ENCODE measurements around the gene TUBB3. TPM values are rescaled to one million over a fixed set of nuclear protein-coding genes. Genes with fewer than 3 reads are reported as not detected.

The TUBB3 gene
- total and polyA plus RNA-seq, 2 of the 8 experiments (the other 6 are each of a cell fraction or from before 2014, with no cell fraction given), result 275 to 393 TPM

DNA sequence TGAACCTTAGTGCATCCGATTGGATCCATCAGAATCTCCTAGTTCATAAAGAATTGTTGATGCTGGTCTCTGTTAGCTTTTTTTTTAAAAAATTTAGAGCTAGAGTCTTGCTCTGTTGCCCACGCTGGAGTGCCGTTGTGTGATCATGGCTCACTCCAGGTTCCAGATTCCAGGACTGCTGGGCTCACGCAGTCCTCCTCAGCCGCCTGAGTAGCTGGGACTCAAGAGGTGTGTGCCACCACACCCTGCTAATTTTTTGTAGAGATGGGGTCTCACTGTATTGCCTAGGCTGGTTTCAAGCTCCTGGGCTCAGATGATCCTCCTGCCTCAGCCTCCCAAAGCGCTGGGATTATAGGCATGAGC is 41.8 kb upstream of the TUBB3 start:
- DNase-seq (ENCODE audit: low read depth in 1 of 2, low spot score in 2 of 2), result no peak
- H4K91ac ChIP-seq (replicated peaks; ENCODE audit: insufficient read length, low read length), result no peak overlapping the region
- H3K4me1 ChIP-seq (replicated peaks in 1 of 4; ENCODE audit: control insufficient read depth in 3 of 4, insufficient read depth in 4 of 4, low read length in 3 of 4), result no peaks in the 10 kb centered on the region
- WGBS, 2 experiments (ENCODE audit: extremely low coverage in 1 of 2, insufficient coverage in 1 of 2, insufficient read length in 1 of 2, insufficient replicate concordance in 2 of 2, low coverage in 1 of 2, low lambda C conversion rate in 2 of 2, missing lambda C conversion rate in 1 of 2), result 94% methylated on average over 6 of the region's 6 CpGs; no CpG with 5 or more reads in 1 of the 2 experiments
- peaks cover 0 to 14% of the 10 kb centered on the region in 2 experiments for H4K20me1 ChIP-seq (replicated peaks in 1 of 2; ENCODE audit: control insufficient read depth in 1 of 2, insufficient read depth in 2 of 2, low read length in 2 of 2)
- no peak overlapping the region for H2AK5ac ChIP-seq (ENCODE audit: low read depth, low read length)
- H3K56ac ChIP-seq (replicated peaks; ENCODE audit: insufficient read length, low read depth, low read length), result no peak overlapping the region
- no peak for FAIRE-seq
- H2BK12ac ChIP-seq (ENCODE audit: low read depth, low read length), result no peak overlapping the region
- H2BK120ac ChIP-seq (replicated peaks; ENCODE audit: low read depth, low read length), result no peak overlapping the region
- no peak overlapping the region for H3K4me2 ChIP-seq (ENCODE audit: insufficient read depth in 1 of 2, low read depth in 2 of 2, low read length in 2 of 2)
- no peak overlapping the region for H2BK15ac ChIP-seq (ENCODE audit: low read length)
- no peak overlapping the region for H3K14ac ChIP-seq (ENCODE audit: insufficient read length)
- no peak overlapping the region for H2BK20ac ChIP-seq (ENCODE audit: low read length)
- H2AFZ ChIP-seq (ENCODE audit: low read length), result no peak overlapping the region
- H2BK5ac ChIP-seq (ENCODE audit: low read depth, low read length), result no peak overlapping the region
- peaks cover 0 to 5% of the 10 kb centered on the region in 2 experiments; a peak in 1 of 4 replicates for H3K9me3 ChIP-seq (ENCODE audit: insufficient read depth in 2 of 2, low read depth in 1 of 2, low read length in 1 of 2)
- no peaks in the 10 kb centered on the region for H3K23me2 ChIP-seq (ENCODE audit: low read depth, low read length)
- H4K5ac ChIP-seq (ENCODE audit: insufficient read length, low read depth, low read length), result no peak overlapping the region
- H3K4me3 ChIP-seq (ENCODE audit: extremely low read depth in 1 of 4, insufficient read depth in 2 of 4, low read depth in 3 of 4, low read length in 4 of 4), result no peak overlapping the region
- TF ChIP-seq POLR2A (IDR thresholded peaks at IDR 0.05; ENCODE audit: control extremely low read depth in 1 of 2, low read depth in 2 of 2, low read length in 2 of 2) (no peak), KDM5A (IDR thresholded peaks at IDR 0.05; ENCODE audit: low read length) (no peak), SIX5 (IDR thresholded peaks at IDR 0.05; ENCODE audit: low read depth, low read length) (no peak), MAFK (IDR thresholded peaks at IDR 0.05; ENCODE audit: low read depth, low read length) (no peak), EZH2 (IDR thresholded peaks at IDR 0.05; ENCODE audit: low read depth, low read length, severe bottlenecking) (no peak), SUZ12 (IDR thresholded peaks at IDR 0.05; ENCODE audit: low read length) (no peak), RNF2 (IDR thresholded peaks at IDR 0.05; ENCODE audit: borderline replicate concordance, low read depth, low read length, missing control alignments, poor library complexity, severe bottlenecking) (no peak), BRCA1 (IDR thresholded peaks at IDR 0.05; ENCODE audit: low read depth, low read length) (no peak), KDM1A (IDR thresholded peaks at IDR 0.05; ENCODE audit: borderline replicate concordance, low read length) (no peak), GTF2F1 (IDR thresholded peaks at IDR 0.05; ENCODE audit: borderline replicate concordance, low read depth, low read length) (no peak), CTBP2 (IDR thresholded peaks at IDR 0.05; ENCODE audit: borderline replicate concordance, insufficient read depth, insufficient read length, low read length) (no peak), NRF1 (IDR thresholded peaks at IDR 0.05; ENCODE audit: low read depth, low read length) (no peak), POU5F1 (IDR thresholded peaks at IDR 0.05; ENCODE audit: low read depth, low read length) (no peak)
- TF ChIP-seq, protein P1, sequence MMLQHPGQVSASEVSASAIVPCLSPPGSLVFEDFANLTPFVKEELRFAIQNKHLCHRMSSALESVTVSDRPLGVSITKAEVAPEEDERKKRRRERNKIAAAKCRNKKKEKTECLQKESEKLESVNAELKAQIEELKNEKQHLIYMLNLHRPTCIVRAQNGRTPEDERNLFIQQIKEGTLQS (IDR thresholded peaks at IDR 0.05; ENCODE audit: insufficient read depth, low read depth, low read length), result no peak
- H3K27ac ChIP-seq (ENCODE audit: low read depth, low read length), result no peak overlapping the region
- no peak overlapping the region for H3K18ac ChIP-seq (ENCODE audit: extremely low read depth, low read length)
- no peaks in the 10 kb centered on the region for H3K27me3 ChIP-seq (replicated peaks in 1 of 4; ENCODE audit: control insufficient read depth in 3 of 4, extremely low read depth in 1 of 4, insufficient read depth in 3 of 4, low read length in 3 of 4)
- H3K36me3 ChIP-seq (ENCODE audit: control insufficient read depth in 2 of 4, insufficient read depth in 4 of 4, low read length in 3 of 4), result peaks cover 11 to 33% (median 22%) of the 10 kb centered on the region in 4 experiments
- ChIA-PET POLR2A (ENCODE audit: partially characterized antibody) (interaction anchor here (1.1 to 1.4 kb wide), 2 partner anchors 10 to 335 kb away, joined by 3 read pairs; no protein-coding TSS in a partner anchor), CTCF (ENCODE audit: partially characterized antibody) (interaction anchor here (0.6 to 1.3 kb wide), 3 partner anchors 21 to 44 kb away, joined by 3 to 6 read pairs (median 6); no protein-coding TSS in a partner anchor)
- no peak overlapping the region for H4K8ac ChIP-seq (ENCODE audit: extremely low read depth, insufficient read depth, low read length)
- H3K4ac ChIP-seq (replicated peaks; ENCODE audit: insufficient read length, low read depth, low read length), result no peak overlapping the region
- no peak overlapping the region for H3K23ac ChIP-seq (ENCODE audit: insufficient read length)
- no peak overlapping the region for H3K9ac ChIP-seq (replicated peaks in 1 of 4; ENCODE audit: extremely low read depth in 1 of 4, low read depth in 3 of 4, low read length in 3 of 4)
- peaks cover 3 to 29% of the 10 kb centered on the region in 2 experiments; a peak in 3 of 4 replicates for H3K79me2 ChIP-seq (ENCODE audit: control insufficient read depth in 1 of 2, insufficient read depth in 2 of 2, low read length in 2 of 2)
- peaks cover 6% of the 10 kb centered on the region for H3K79me1 ChIP-seq (ENCODE audit: low read depth, low read length)
